HG03025 (cell line): ENCODE results near the gene C6orf89.
A peak's percentile ranks its signal among the peaks of the same experiment; 100 is the strongest.

ENCODE experiments used
- ATAC-seq: cut with Tn5 transposase; IDR thresholded peaks from one replicate; pipeline ENCODE4 v1.9.1; 2021; ENCODE audit warnings: mild to moderate bottlenecking, moderate library complexity; ENCODE audit not compliant: unreplicated experiment, low FRiP score

C6orf89 gene

GRCh38 chr6:36885461-36886401, at the start of gene C6orf89:
Gene C6orf89, plus strand, starts transcription at chr6:36885952. Its CDS starts 13,493 bp downstream, at chr6:36899445.
- peak; percentile 94 for ATAC-seq

GRCh38 chr6:36836111-36837021, 49.4 kb upstream of the C6orf89 start:
- ATAC-seq = no peak

- no peak for ATAC-seq
Observed at GRCh38 chr6:36837022-36837339, 48.8 kb upstream of the C6orf89 start.

GRCh38 chr6:36837686-36838085, 48.1 kb upstream of the C6orf89 start:
- ATAC-seq = no peak

- no peak for ATAC-seq
Observed at GRCh38 chr6:36838896-36839748, 46.6 kb upstream of the C6orf89 start, which contains the start of gene CPNE5. Gene CPNE5, minus strand, starts transcription at chr6:36839444. Its CDS starts 67 bp downstream, at chr6:36839377.

- no peak for ATAC-seq
Observed at GRCh38 chr6:36839749-36840431, 45.9 kb upstream of the C6orf89 start.

- no peak for ATAC-seq
Observed at GRCh38 chr6:36840432-36841403, 45.0 kb upstream of the C6orf89 start.

- ATAC-seq = no peak
Observed at GRCh38 chr6:36841756-36842155, 44.0 kb upstream of the C6orf89 start.

GRCh38 chr6:36843170-36843569, 42.6 kb upstream of the C6orf89 start:
- ATAC-seq = no peak

GRCh38 chr6:36844232-36845170, 41.3 kb upstream of the C6orf89 start:
- no peak for ATAC-seq

- ATAC-seq = no peak
Observed at GRCh38 chr6:36845233-36845632, 40.5 kb upstream of the C6orf89 start.

GRCh38 chr6:36847152-36847551, 38.6 kb upstream of the C6orf89 start:
- ATAC-seq = no peak

GRCh38 chr6:36847991-36848390, 37.8 kb upstream of the C6orf89 start:
- ATAC-seq = no peak

- no peak for ATAC-seq
Observed at GRCh38 chr6:36848658-36849441, 36.9 kb upstream of the C6orf89 start.

- no peak for ATAC-seq
Observed at GRCh38 chr6:36850021-36850420, 35.7 kb upstream of the C6orf89 start.

- ATAC-seq = no peak
Observed at GRCh38 chr6:36851149-36851614, 34.6 kb upstream of the C6orf89 start.

GRCh38 chr6:36851626-36852025, 34.1 kb upstream of the C6orf89 start:
- ATAC-seq = no peak
